Endothelial cell (in vitro differentiated cells): ENCODE measurements around the gene MACROD2. TPM values are rescaled to one million over a fixed set of nuclear protein-coding genes. Genes with fewer than 3 reads are reported as not detected.

Experiments used
- DNase-seq: peaks from one replicate; pipeline ENCODE4 v3.0.0; 2021; ENCODE audit warnings: low spot score
- H3K27ac Mint-ChIP-seq: one replicate; pipeline ENCODE4 v1.8.0; 2021; ENCODE audit warnings: mixed read lengths, inconsistent platforms; ENCODE audit not compliant: unreplicated experiment
- H3K27me3 Mint-ChIP-seq: one replicate; pipeline ENCODE4 v1.8.0; 2021; ENCODE audit warnings: mild to moderate bottlenecking, moderate library complexity, mixed read lengths, inconsistent platforms; ENCODE audit not compliant: unreplicated experiment
- H3K36me3 Mint-ChIP-seq: one replicate; pipeline ENCODE4 v1.8.0; 2021; ENCODE audit warnings: mild to moderate bottlenecking, low read depth, mixed read lengths, inconsistent platforms; ENCODE audit not compliant: unreplicated experiment
- H3K4me1 Mint-ChIP-seq: one replicate; pipeline ENCODE4 v1.8.0; 2021; ENCODE audit warnings: mild to moderate bottlenecking, mixed read lengths, inconsistent platforms; ENCODE audit not compliant: unreplicated experiment
- H3K4me3 Mint-ChIP-seq: one replicate; pipeline ENCODE4 v1.8.0; 2021; ENCODE audit warnings: mild to moderate bottlenecking, mixed read lengths, inconsistent platforms; ENCODE audit not compliant: unreplicated experiment
- H3K9me3 Mint-ChIP-seq: one replicate; pipeline ENCODE4 v1.8.0; 2021; ENCODE audit warnings: mixed read lengths, inconsistent platforms; ENCODE audit not compliant: unreplicated experiment
- CTCF ChIP-seq: fragments of 200-600 bp; sonication (generic); IDR thresholded peaks from one replicate; pipeline ENCODE4 v1.5.0; 2021; ENCODE audit warnings: antibody characterized with exemption; ENCODE audit not compliant: unreplicated experiment
- total RNA-seq: library from RNA; stranded (reverse); fragmentation: NEBNext Ultra II Directional; extraction: Animal tissue kit (Norgen Biotek cat#: 25700); gene quantifications from one replicate; pipeline ENCODE4 v1.2.1, GENCODE V29; 2021; ENCODE audit not compliant: unreplicated experiment

Gene MACROD2
- total RNA-seq, 1 donor from 2014 or later, result 6.4 TPM

- H3K9me3 Mint-ChIP-seq, result no peaks in the 10 kb centered on the region
Measured at GRCh38 chr20:14959506-14960475, 964.5 kb downstream of the MACROD2 start.

GRCh38 chr20:14960831-14961230 lies 965.5 kb downstream of the MACROD2 start:
- H3K27ac Mint-ChIP-seq, result no peak overlapping the region
- H3K27me3 Mint-ChIP-seq, result no peaks in the 10 kb centered on the region
- TF ChIP-seq CTCF, result no peak
- DNase-seq, result no peak
- no peaks in the 10 kb centered on the region for H3K9me3 Mint-ChIP-seq
- H3K4me1 Mint-ChIP-seq, result no peaks in the 10 kb centered on the region
- H3K36me3 Mint-ChIP-seq, result no peaks in the 10 kb centered on the region
- H3K4me3 Mint-ChIP-seq, result no peak overlapping the region

More at GRCh38 chr20:14959506-14960475, 964.5 kb downstream of the MACROD2 start:
- H3K27me3 Mint-ChIP-seq, result no peaks in the 10 kb centered on the region
- TF ChIP-seq CTCF, result no peak
- no peak for DNase-seq
- H3K4me1 Mint-ChIP-seq, result no peaks in the 10 kb centered on the region
- H3K4me3 Mint-ChIP-seq, result no peak overlapping the region
- H3K36me3 Mint-ChIP-seq, result no peaks in the 10 kb centered on the region
- H3K27ac Mint-ChIP-seq, result no peak overlapping the region

GRCh38 chr20:14963262-14963663 lies 967.9 kb downstream of the MACROD2 start:
- Mint-ChIP-seq H3K4me3 (no peak overlapping the region), H3K36me3 (no peaks in the 10 kb centered on the region), H3K27ac (no peak overlapping the region), H3K27me3 (no peaks in the 10 kb centered on the region), H3K4me1 (no peaks in the 10 kb centered on the region), H3K9me3 (no peaks in the 10 kb centered on the region)
- no peak for DNase-seq
- no peak for TF ChIP-seq CTCF

GRCh38 chr20:14966203-14966602 lies 970.9 kb downstream of the MACROD2 start:
- no peak overlapping the region for H3K27ac Mint-ChIP-seq
- no peaks in the 10 kb centered on the region for H3K9me3 Mint-ChIP-seq
- no peak for TF ChIP-seq CTCF
- H3K36me3 Mint-ChIP-seq, result no peaks in the 10 kb centered on the region
- H3K4me3 Mint-ChIP-seq, result no peak overlapping the region
- no peak for DNase-seq
- H3K4me1 Mint-ChIP-seq, result no peaks in the 10 kb centered on the region
- H3K27me3 Mint-ChIP-seq, result no peaks in the 10 kb centered on the region

GRCh38 chr20:14966808-14967207 lies 971.5 kb downstream of the MACROD2 start:
- Mint-ChIP-seq H3K4me3 (no peak overlapping the region), H3K27me3 (no peaks in the 10 kb centered on the region), H3K4me1 (no peaks in the 10 kb centered on the region), H3K9me3 (no peaks in the 10 kb centered on the region), H3K36me3 (no peaks in the 10 kb centered on the region), H3K27ac (no peak overlapping the region)
- no peak for DNase-seq
- no peak for TF ChIP-seq CTCF
